Measurements from ENCODE around the gene HILPDA. TPM values are rescaled to one million over a fixed set of nuclear protein-coding genes. Genes with fewer than 3 reads are reported as not detected.
"Not testable (repeated sequence)": the region's sequence is repeated elsewhere in the genome, so short reads cannot be mapped to it uniquely, and the experiment has no call there.

The HILPDA gene
- total and polyA plus RNA-seq, 2 of the 4 experiments (the other 2 are of a cell fraction) = 31.2 to 35.6 TPM

DNA sequence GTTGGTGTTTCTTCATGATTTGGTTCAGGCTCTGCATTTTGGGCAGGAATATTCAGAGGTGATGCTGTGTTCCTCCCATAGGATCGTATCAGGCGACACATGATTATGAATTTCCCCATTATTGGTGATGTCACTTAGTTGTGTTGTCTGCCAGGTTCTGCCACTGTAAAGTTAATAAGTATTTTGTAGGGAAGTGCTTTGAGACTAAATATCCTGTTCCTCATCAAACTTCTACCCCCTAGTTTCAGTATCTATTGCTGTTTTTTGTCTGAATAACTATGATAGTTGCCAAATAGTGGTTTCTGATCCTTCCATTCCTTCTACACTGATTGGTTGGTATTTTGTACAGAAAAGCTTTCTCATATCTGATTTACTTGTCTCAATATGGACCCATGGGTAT lies 49.7 kb downstream of the HILPDA start:
- H2BK120ac ChIP-seq (ENCODE audit: low read depth, low read length); H2BK5ac ChIP-seq (ENCODE audit: low read depth, low read length, poor library complexity, severe bottlenecking); H3K14ac ChIP-seq (replicated peaks; ENCODE audit: low read depth, low read length); H4K5ac ChIP-seq (ENCODE audit: low read depth, low read length); in situ Hi-C loops (cut with MboI; ENCODE audit: low sequenced_read_pairs); DNase-seq; H3K4ac ChIP-seq (ENCODE audit: low read depth, low read length); H2AFZ ChIP-seq (replicated peaks; ENCODE audit: low read length, poor library complexity); H2AK9ac ChIP-seq (replicated peaks; ENCODE audit: low read depth, low read length, poor library complexity); H2BK20ac ChIP-seq (ENCODE audit: low read depth, low read length); H3K36me3 ChIP-seq (ENCODE audit: control insufficient read depth, insufficient read depth, low read length); H3K9me1 ChIP-seq (ENCODE audit: insufficient read depth, low read length); POLR2A ChIA-PET (ENCODE audit: unreplicated experiment); H3K18ac ChIP-seq (ENCODE audit: low read depth, low read length); BruUV-seq (replicated peaks); H4K20me1 ChIP-seq (ENCODE audit: insufficient read depth, low read length); H4K91ac ChIP-seq (ENCODE audit: insufficient read depth, low read depth, low read length); H2BK15ac ChIP-seq (ENCODE audit: low read depth, low read length); H3K4me2 ChIP-seq (ENCODE audit: low read depth, low read length); H3K79me1 ChIP-seq (ENCODE audit: low read depth in 1 of 2, low read length in 2 of 2); H3K56ac ChIP-seq (ENCODE audit: extremely low read depth, insufficient read depth, low read length); CTCF ChIA-PET; H3K4me3 ChIP-seq (ENCODE audit: insufficient read depth, low read depth, low read length); dilution Hi-C loops (cut with HindIII; ENCODE audit: low sequenced_read_pairs, unreplicated experiment); H3K27ac ChIP-seq (ENCODE audit: insufficient read depth, low read length); H3K9me3 ChIP-seq (ENCODE audit: control insufficient read depth, insufficient read depth, low read length); H3K9ac ChIP-seq (ENCODE audit: low read depth, low read length); intact Hi-C loops (cut with micrococcal nuclease); H2AK5ac ChIP-seq (ENCODE audit: low read depth, low read length); H3K27me3 ChIP-seq (ENCODE audit: control insufficient read depth, insufficient read depth, low read length); H4K8ac ChIP-seq (ENCODE audit: low read depth in 2 of 2, low read length in 2 of 2); ATAC-seq (ENCODE audit: low read depth); H3K4me1 ChIP-seq (ENCODE audit: control insufficient read depth, insufficient read depth, low read length); H3K23ac ChIP-seq (ENCODE audit: low read depth, low read length): not testable (repeated sequence)
- no CpG with 5 or more reads among the region's 2 CpGs for WGBS, 2 experiments (ENCODE audit: extremely low coverage in 2 of 2, insufficient read length in 1 of 2)

DNA sequence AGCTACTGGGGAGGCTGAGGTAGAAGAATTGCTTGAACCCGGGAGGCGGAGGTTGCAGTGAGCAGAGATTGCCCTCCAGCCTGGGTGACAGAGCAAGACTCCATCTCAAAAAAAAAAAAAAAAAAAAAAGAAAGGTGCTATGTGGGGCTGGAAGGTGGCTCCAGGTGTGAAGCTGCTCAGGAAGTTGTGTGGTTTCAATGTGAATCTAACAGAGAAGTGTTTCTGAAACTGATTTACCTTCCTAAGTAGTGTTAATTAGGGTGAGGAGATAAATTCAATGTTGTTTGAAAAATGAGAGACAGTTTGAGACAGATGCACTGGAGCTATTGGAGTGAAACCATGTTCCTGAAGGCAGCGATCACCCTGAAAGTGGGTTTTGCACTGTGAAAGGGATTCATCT lies 51.1 kb downstream of the HILPDA start:
- H3K27me3 ChIP-seq (ENCODE audit: control insufficient read depth, insufficient read depth, low read length); H3K79me1 ChIP-seq (ENCODE audit: low read depth in 1 of 2, low read length in 2 of 2); DNase-seq; H3K4me3 ChIP-seq (ENCODE audit: insufficient read depth, low read depth, low read length); H3K9me3 ChIP-seq (ENCODE audit: control insufficient read depth, insufficient read depth, low read length); H3K4me1 ChIP-seq (ENCODE audit: control insufficient read depth, insufficient read depth, low read length); H3K23ac ChIP-seq (ENCODE audit: low read depth, low read length); BruUV-seq (replicated peaks); H4K91ac ChIP-seq (ENCODE audit: insufficient read depth, low read depth, low read length); dilution Hi-C loops (cut with HindIII; ENCODE audit: low sequenced_read_pairs, unreplicated experiment); H3K4ac ChIP-seq (ENCODE audit: low read depth, low read length); CTCF ChIA-PET; H3K27ac ChIP-seq (ENCODE audit: insufficient read depth, low read length); H2BK5ac ChIP-seq (ENCODE audit: low read depth, low read length, poor library complexity, severe bottlenecking); H3K56ac ChIP-seq (ENCODE audit: extremely low read depth, insufficient read depth, low read length); H3K9me1 ChIP-seq (ENCODE audit: insufficient read depth, low read length); ATAC-seq (ENCODE audit: low read depth); H3K18ac ChIP-seq (ENCODE audit: low read depth, low read length); H3K14ac ChIP-seq (replicated peaks; ENCODE audit: low read depth, low read length); H2BK15ac ChIP-seq (ENCODE audit: low read depth, low read length); H4K20me1 ChIP-seq (ENCODE audit: insufficient read depth, low read length); H3K9ac ChIP-seq (ENCODE audit: low read depth, low read length); POLR2A ChIA-PET (ENCODE audit: unreplicated experiment); in situ Hi-C loops (cut with MboI; ENCODE audit: low sequenced_read_pairs); H2AK9ac ChIP-seq (replicated peaks; ENCODE audit: low read depth, low read length, poor library complexity); H4K8ac ChIP-seq (ENCODE audit: low read depth in 2 of 2, low read length in 2 of 2); H4K5ac ChIP-seq (ENCODE audit: low read depth, low read length); H2AK5ac ChIP-seq (ENCODE audit: low read depth, low read length); H2BK120ac ChIP-seq (ENCODE audit: low read depth, low read length); intact Hi-C loops (cut with micrococcal nuclease); H2BK20ac ChIP-seq (ENCODE audit: low read depth, low read length); H2AFZ ChIP-seq (replicated peaks; ENCODE audit: low read length, poor library complexity); H3K4me2 ChIP-seq (ENCODE audit: low read depth, low read length); H3K36me3 ChIP-seq (ENCODE audit: control insufficient read depth, insufficient read depth, low read length): not testable (repeated sequence)
- WGBS, 2 experiments (ENCODE audit: extremely low coverage in 2 of 2, insufficient read length in 1 of 2) = no CpG with 5 or more reads among the region's 3 CpGs

All from IMR-90 (cell line).